SU-DHL-6 (cell line): Measurements from ENCODE around the gene CTNNB1.

ENCODE experiments used
- EZH2phosphoT487 ChIP-seq: fragments of 200-600 bp; sonication (generic), shearing (Covaris generic); conservative IDR thresholded peaks from 2 replicates; pipeline ENCODE4 v1.6.1; 2018; ENCODE audit warnings: mild to moderate bottlenecking, antibody characterized with exemption, low read length, moderate library complexity, mixed read lengths
- TF ChIP-seq, protein P1 (sequence below): fragments of 200-600 bp; sonication (generic); IDR thresholded peaks from one replicate; pipeline ENCODE4 v1.5.1; 2017; ENCODE audit warnings: antibody characterized with exemption, mild to moderate bottlenecking, low read length, moderate library complexity; ENCODE audit not compliant: insufficient read depth, poor library complexity, severe bottlenecking

DNA sequence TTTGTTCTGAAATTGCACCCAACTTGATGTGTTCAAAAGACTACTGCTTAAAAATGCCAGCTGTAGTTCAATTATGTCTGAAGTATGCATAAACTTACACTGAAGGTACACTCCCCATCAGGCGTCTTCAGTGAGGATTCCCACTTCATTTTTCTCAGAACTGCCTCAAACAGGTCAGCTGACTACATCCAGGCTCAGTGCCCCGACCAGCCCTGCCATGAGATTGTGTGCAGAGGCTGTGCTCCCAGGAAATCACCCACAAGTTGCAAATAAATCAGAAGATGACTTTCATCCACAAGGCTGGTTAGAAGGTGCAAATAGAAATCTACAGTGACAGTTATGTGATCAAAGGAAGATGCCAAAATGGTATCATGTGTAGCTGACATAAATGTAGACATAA, 51.5 kb downstream of the CTNNB1 start:
- TF ChIP-seq, protein P1, sequence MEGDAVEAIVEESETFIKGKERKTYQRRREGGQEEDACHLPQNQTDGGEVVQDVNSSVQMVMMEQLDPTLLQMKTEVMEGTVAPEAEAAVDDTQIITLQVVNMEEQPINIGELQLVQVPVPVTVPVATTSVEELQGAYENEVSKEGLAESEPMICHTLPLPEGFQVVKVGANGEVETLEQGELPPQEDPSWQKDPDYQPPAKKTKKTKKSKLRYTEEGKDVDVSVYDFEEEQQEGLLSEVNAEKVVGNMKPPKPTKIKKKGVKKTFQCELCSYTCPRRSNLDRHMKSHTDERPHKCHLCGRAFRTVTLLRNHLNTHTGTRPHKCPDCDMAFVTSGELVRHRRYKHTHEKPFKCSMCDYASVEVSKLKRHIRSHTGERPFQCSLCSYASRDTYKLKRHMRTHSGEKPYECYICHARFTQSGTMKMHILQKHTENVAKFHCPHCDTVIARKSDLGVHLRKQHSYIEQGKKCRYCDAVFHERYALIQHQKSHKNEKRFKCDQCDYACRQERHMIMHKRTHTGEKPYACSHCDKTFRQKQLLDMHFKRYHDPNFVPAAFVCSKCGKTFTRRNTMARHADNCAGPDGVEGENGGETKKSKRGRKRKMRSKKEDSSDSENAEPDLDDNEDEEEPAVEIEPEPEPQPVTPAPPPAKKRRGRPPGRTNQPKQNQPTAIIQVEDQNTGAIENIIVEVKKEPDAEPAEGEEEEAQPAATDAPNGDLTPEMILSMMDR = no peak
- TF ChIP-seq EZH2phosphoT487 = no peak
